Panc1 (cell line): ENCODE results near the gene METAP1. TPM values are rescaled to one million over a fixed set of nuclear protein-coding genes. Genes with fewer than 3 reads are reported as not detected.

Experiments used
- ATAC-seq: fragments of 200-7000 bp; cut with Tn5 transposase; 2 replicates; pipeline ENCODE4 v1.9.1; 2020; ENCODE audit warnings: mild to moderate bottlenecking, moderate library complexity
- BruUV-seq: library from RNA; stranded (reverse); fragments of 400-500 nt; replicated peaks from 2 replicates; lab custom pipeline; 2021; lab: Mats Ljungman, UMichigan
- CTCF ChIA-PET: fragments of 300-600 bp; sonication (Branson Sonifier 250); formaldehyde crosslinking; loops from one replicate; lab custom pipeline; 2022; ENCODE audit warnings: antibody characterized with exemption; lab: Charles Lee
- POLR2A ChIA-PET: fragments of 300-600 bp; sonication (Branson Sonifier 250); formaldehyde crosslinking; loops from one replicate; lab custom pipeline; 2022; ENCODE audit warnings: antibody characterized with exemption; lab: Charles Lee
- DNase-seq: peaks from one replicate; pipeline ENCODE4 v3.0.0-alpha.2; 2010; ENCODE audit warnings: low read depth, low spot score
- H3K27ac ChIP-seq: 2 replicates; pipeline ENCODE4 v1.5.1; 2011; ENCODE audit warnings: mild to moderate bottlenecking, low read length, inconsistent platforms
- H3K27me3 ChIP-seq: fragments of 200-500 bp; sonication (Bioruptor generic); 2 replicates; pipeline ENCODE4 v1.6.0; 2014; ENCODE audit warnings: low read length, inconsistent platforms; ENCODE audit not compliant: control insufficient read depth, insufficient read depth
- H3K36me3 ChIP-seq: fragments of 200-500 bp; sonication (Bioruptor generic); 2 replicates; pipeline ENCODE4 v1.5.1; 2014; ENCODE audit warnings: inconsistent platforms, mild to moderate bottlenecking, low read length, moderate library complexity; ENCODE audit not compliant: control insufficient read depth, insufficient read depth
- H3K4me1 ChIP-seq: 2 replicates; pipeline ENCODE4 v1.5.1; 2011; ENCODE audit warnings: inconsistent platforms, mild to moderate bottlenecking, low read length, moderate library complexity; ENCODE audit not compliant: control insufficient read depth, insufficient read depth
- H3K4me3 ChIP-seq, 2 experiments: 2 replicates each; pipeline ENCODE4 v1.5.1; 2011 to 2012; ENCODE audit warnings: low read depth in 2 of 2, low read length in 2 of 2, mild to moderate bottlenecking in 2 of 2, inconsistent platforms in 1 of 2, moderate library complexity in 1 of 2
- H3K9me3 ChIP-seq: fragments of 200-500 bp; sonication (Bioruptor generic); 2 replicates; pipeline ENCODE4 v1.5.1; 2014; ENCODE audit warnings: low read depth, mild to moderate bottlenecking, inconsistent platforms, low read length, moderate library complexity; ENCODE audit not compliant: control insufficient read depth, insufficient read depth
- POLR2AphosphoS5 ChIP-seq: IDR thresholded peaks from 2 replicates; pipeline ENCODE4 v1.6.1; 2012; ENCODE audit warnings: mild to moderate bottlenecking, low read depth, low read length, moderate library complexity
- SIN3A ChIP-seq: IDR thresholded peaks from 2 replicates; pipeline ENCODE4 v1.6.1; 2012; ENCODE audit warnings: low read depth, mild to moderate bottlenecking, low read length, moderate library complexity, borderline replicate concordance; ENCODE audit not compliant: insufficient read depth
- TCF7L2 ChIP-seq: IDR thresholded peaks from 2 replicates; pipeline ENCODE4 v1.6.1; 2011; ENCODE audit warnings: mild to moderate bottlenecking, low read depth, low read length, inconsistent platforms
- in situ Hi-C: cut with HindIII; loops from 2 replicates; pipeline ENCODE4 v1.10.0; 2016; ENCODE audit warnings: low sequenced_read_pairs, low pct_unique_long_range_greater_than_20kb
- intact Hi-C: fragments of 100-400 bp; cut with micrococcal nuclease; formaldehyde crosslinking; loops from one replicate; pipeline ENCODE4 v1.10.0; 2022; ENCODE audit not compliant: unreplicated experiment
- total RNA-seq: library from RNA; stranded (reverse); gene quantifications from one replicate; pipeline ENCODE4 v1.2.1, GENCODE V29; 2021; ENCODE audit not compliant: unreplicated experiment
- TF ChIP-seq, protein P1 (sequence below), 2 experiments: IDR thresholded peaks; 2 replicates each; pipeline ENCODE4 v1.6.1; 2011 to 2012; ENCODE audit warnings: low read depth in 2 of 2, control low read depth in 1 of 2, low read length in 1 of 2, mild to moderate bottlenecking in 1 of 2, moderate library complexity in 1 of 2; ENCODE audit not compliant: insufficient read depth in 1 of 2
- TF ChIP-seq, protein P2 (sequence below): fragments of 450-650 bp; IDR thresholded peaks from 2 replicates; pipeline ENCODE4 v1.5.1; 2017; ENCODE audit warnings: mild to moderate bottlenecking

The METAP1 gene
- total RNA-seq, 1 experiment from 2014 or later: 51.9 TPM

DNA sequence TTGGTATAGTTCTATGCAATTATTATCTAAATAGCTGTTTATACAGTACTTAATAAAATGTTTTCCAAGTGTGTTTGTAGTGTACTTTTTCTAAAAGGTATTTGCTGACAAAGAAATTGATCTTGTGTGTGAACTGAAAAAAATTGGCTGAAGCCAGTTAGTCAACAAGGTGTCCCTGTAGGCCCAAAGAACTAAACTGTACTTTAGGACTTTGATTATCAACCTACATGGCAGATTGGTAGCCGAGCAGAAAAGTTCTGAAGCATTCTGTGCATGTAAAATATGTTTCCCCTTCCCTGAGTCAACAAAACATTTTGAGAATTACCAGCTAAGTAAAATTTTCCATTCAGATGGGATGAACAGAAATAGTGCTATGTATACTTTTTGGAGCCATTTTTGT, 72.1 kb downstream of the METAP1 start:
- TF ChIP-seq SIN3A: no peak
- TF ChIP-seq, protein P1, sequence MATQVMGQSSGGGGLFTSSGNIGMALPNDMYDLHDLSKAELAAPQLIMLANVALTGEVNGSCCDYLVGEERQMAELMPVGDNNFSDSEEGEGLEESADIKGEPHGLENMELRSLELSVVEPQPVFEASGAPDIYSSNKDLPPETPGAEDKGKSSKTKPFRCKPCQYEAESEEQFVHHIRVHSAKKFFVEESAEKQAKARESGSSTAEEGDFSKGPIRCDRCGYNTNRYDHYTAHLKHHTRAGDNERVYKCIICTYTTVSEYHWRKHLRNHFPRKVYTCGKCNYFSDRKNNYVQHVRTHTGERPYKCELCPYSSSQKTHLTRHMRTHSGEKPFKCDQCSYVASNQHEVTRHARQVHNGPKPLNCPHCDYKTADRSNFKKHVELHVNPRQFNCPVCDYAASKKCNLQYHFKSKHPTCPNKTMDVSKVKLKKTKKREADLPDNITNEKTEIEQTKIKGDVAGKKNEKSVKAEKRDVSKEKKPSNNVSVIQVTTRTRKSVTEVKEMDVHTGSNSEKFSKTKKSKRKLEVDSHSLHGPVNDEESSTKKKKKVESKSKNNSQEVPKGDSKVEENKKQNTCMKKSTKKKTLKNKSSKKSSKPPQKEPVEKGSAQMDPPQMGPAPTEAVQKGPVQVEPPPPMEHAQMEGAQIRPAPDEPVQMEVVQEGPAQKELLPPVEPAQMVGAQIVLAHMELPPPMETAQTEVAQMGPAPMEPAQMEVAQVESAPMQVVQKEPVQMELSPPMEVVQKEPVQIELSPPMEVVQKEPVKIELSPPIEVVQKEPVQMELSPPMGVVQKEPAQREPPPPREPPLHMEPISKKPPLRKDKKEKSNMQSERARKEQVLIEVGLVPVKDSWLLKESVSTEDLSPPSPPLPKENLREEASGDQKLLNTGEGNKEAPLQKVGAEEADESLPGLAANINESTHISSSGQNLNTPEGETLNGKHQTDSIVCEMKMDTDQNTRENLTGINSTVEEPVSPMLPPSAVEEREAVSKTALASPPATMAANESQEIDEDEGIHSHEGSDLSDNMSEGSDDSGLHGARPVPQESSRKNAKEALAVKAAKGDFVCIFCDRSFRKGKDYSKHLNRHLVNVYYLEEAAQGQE (IDR thresholded peaks at IDR 0.05; ENCODE audit: insufficient read depth in 1 of 2, low read depth in 2 of 2, low read length in 1 of 2): no peak
- TF ChIP-seq POLR2AphosphoS5: no peak
- TF ChIP-seq, protein P2, sequence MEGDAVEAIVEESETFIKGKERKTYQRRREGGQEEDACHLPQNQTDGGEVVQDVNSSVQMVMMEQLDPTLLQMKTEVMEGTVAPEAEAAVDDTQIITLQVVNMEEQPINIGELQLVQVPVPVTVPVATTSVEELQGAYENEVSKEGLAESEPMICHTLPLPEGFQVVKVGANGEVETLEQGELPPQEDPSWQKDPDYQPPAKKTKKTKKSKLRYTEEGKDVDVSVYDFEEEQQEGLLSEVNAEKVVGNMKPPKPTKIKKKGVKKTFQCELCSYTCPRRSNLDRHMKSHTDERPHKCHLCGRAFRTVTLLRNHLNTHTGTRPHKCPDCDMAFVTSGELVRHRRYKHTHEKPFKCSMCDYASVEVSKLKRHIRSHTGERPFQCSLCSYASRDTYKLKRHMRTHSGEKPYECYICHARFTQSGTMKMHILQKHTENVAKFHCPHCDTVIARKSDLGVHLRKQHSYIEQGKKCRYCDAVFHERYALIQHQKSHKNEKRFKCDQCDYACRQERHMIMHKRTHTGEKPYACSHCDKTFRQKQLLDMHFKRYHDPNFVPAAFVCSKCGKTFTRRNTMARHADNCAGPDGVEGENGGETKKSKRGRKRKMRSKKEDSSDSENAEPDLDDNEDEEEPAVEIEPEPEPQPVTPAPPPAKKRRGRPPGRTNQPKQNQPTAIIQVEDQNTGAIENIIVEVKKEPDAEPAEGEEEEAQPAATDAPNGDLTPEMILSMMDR: no peak
- TF ChIP-seq TCF7L2: no peak
- Histone ChIP-seq H3K27me3 (no peaks in the 10 kb centered on the region), H3K4me3 (no peak overlapping the region), H3K9me3 (no peaks in the 10 kb centered on the region), H3K27ac (no peak overlapping the region), H3K36me3 (peaks cover 5% of the 10 kb centered on the region; the same call in 1 of the 2 replicates), H3K4me1 (no peaks in the 10 kb centered on the region; the same call in 1 of the 2 replicates)
- POLR2A ChIA-PET: no interaction called here
- no TSS peak for BruUV-seq
- CTCF ChIA-PET: no interaction called here
- DNase-seq: no peak
- ATAC-seq: no peak
- intact Hi-C loops: no loop called here
- in situ Hi-C loops: no loop called here

GRCh38 chr4:99071159-99071558, 75.6 kb downstream of the METAP1 start:
- intact Hi-C loops: no loop called here
- ATAC-seq (no peak), DNase-seq (no peak)
- ChIA-PET CTCF (no interaction called here), POLR2A (no interaction called here)
- in situ Hi-C loops: no loop called here
- Histone ChIP-seq H3K4me3 (no peak overlapping the region), H3K36me3 (peaks cover 12% of the 10 kb centered on the region), H3K27me3 (no peaks in the 10 kb centered on the region), H3K4me1 (no peaks in the 10 kb centered on the region; the same call in 1 of the 2 replicates), H3K9me3 (no peaks in the 10 kb centered on the region), H3K27ac (no peak overlapping the region)
- no TSS peak for BruUV-seq
- TF ChIP-seq, protein P2: no peak
- TF ChIP-seq, protein P1 (IDR thresholded peaks at IDR 0.05; ENCODE audit: insufficient read depth in 1 of 2, low read depth in 2 of 2, low read length in 1 of 2): no peak
- TF ChIP-seq POLR2AphosphoS5 (no peak), SIN3A (no peak)
